GM19351 (cell line): ENCODE results near the gene BOK.

ENCODE experiments used
- ATAC-seq: cut with Tn5 transposase; IDR thresholded peaks from one replicate; pipeline ENCODE4 v1.9.1; 2021; ENCODE audit warnings: mild to moderate bottlenecking, moderate library complexity; ENCODE audit not compliant: unreplicated experiment

The BOK gene

DNA sequence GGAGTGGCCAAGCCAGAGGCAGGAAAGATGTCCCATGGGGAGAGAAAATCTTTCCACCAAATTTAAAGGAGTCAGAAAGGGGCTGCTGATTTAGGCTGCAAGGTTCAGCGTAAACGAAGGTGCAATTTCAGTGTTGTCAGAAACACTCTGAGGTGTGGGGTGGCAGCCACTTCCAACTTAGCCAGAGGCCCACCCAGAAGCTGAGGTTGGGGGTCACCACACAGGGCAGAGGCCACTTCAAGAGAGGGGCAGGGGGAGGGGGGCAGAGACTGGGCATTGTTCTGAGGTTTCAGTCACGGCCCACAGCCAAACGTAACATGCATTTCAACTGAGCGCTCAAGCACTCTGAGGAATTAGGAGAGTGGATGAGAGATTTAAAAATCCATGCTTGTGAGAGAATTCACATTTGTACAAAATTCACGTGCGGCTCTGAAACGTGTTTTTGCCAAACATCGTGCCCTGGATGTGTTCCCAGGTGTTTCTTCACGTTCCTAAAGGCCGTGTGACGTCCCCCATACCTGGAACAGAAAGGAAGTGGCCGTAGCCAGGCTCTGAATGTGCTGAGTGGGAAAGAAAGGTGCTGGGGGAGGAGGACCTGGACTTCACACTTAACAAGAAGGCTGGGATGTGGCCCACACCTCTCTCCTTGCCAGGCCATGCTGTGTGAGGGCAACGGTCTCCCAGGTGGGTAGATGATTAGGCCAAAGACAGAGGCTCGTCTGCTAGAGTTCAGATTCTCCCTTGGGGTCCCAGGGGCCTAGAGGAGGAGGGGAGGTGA lies 19.5 kb upstream of the BOK start:
- ATAC-seq = no peak

DNA sequence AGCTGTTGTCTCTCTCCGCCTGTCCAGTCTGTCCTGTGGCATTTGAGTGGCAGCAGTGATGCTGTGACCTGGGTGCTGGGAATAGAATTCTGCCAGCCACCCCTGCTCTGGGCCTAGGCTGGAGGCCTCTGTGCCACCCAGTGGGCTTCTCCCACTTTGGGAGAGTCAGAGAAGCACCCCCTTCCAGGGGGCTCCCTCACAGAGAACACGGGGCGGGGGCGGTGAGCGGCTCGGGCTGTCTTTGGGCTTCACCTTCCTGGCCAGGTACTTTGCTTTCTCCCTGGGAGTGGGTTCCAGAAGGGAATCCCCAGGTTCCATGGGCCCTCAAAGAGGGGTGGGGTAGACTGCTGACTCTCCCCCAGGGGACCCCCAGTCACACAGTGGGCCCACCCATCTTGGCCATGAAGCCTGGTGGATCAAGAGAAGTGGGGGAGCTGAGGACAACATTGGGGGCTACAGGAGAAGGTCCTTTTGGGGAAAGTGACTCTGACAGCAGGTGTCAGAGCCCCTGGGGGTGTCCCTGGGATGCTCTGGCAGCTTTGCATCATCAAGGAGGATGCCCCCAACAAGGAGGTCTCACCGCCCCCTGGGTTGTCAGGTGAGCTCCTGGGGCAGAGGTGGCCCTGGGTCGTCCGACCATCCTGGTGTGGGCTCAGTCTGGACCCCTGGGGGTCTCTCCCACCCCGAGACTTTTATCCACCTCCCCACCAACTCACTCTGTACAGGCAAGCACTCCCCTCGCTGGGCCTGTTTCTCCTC lies 18.8 kb upstream of the BOK start:
- ATAC-seq = no peak

DNA sequence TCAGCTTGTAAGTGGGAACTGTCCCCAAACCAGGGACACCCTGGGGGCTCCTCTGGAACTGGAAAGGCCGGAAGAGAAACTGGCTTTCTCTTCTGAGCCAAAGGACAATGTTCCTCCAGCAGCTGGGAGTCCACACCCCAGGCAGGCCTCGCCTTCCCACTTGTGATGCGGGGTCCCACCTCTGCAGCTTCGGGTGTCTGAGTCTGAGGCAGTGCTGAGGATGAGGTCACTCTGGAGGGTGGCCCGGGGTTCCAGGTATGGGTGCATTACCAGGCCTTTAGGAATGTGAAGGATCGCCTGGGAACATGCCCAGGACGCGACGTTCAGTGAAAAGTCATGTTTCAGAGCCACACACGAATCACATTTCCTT lies 18.2 kb upstream of the BOK start:
- ATAC-seq = no peak

DNA sequence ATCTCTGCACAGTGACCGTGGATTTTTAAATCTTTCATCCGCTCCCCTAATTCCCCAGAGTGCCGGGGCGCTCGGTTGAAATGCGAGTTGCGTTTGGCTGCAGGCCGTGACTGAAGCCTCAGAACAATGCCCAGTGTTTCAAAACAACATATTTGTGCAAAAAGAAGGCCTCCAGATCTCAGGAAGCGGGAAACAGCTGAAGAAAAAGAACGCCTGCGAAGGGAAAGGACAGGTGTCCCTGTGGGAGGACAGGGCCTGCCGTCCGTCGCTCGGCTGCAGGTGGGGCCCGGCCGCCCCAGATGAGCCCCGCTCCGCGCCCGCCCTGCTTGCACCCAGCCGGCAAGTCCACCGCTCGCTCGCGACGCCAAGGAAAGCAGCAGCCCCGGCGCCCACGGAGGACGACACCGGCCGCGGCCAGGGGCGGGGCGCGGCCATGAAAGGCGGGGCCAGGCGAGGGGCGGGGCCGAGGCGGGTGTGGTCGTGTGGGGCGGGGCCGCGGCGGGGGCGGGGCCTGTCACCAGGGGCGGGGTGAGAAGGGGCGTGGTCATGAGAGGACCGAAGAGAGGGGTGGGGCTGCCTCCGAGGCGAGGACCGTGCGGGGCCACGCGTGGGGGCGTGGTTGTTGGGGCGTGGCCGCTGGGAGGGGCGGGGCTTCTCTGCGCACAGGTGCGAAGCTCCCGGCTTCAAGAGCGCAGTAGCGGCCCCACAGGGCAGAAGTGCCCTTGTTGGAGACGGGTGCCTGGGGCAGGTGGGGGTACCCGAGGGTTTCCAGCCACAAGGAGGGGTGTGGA lies 17.6 kb upstream of the BOK start:
- ATAC-seq = no peak

DNA sequence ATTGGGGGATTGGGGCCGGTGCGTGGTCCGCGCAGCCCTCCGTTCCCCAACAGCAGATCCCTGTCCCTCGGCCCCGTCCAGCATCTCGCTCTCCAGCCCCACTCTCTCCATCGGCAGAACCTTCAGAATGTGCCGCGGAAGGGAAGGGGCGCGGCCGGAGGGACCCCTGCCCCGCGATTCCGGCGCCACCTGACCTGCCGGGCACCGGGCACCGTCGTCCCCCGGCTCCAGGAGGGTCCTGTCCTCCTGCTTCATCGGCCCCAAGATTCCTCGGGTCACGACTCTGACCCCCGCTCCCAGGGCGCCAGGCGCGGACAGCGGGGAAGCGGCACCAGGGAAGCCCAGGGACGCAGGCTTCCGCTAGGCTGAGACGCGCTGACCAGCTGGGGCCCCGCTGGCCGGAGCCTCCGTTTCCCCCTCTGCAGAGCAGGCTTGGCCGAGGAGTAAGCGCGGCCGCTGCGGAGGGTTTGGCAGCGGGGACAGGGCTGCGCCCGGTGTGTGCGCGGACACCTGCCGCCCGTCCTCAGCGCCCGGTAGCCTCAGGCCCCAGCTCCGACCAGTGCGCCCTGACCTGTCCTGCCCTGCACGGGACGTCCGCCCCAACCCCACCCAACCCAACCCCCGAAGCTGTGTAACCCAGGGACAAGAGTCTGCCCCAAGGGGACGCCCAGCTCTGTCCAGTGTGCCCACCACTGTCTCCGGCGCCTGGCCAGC lies 16.8 kb upstream of the BOK start:
- no peak for ATAC-seq

DNA sequence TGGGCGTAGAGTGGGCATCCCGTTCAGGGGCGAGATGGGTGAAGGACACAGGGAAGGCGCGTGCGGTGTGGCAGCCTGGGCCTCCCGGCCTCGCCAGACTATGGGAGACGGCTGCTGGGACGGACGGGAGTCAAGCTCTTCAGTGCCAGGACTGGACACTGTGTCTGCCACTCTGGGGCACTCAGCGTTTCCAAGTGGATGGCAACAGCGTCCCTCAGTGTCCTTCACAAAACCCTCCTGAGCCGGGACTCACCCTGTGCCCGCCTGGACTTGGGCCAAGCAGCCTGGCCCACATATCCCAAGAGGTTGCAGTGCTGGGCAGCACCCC lies 16.3 kb upstream of the BOK start:
- no peak for ATAC-seq

DNA sequence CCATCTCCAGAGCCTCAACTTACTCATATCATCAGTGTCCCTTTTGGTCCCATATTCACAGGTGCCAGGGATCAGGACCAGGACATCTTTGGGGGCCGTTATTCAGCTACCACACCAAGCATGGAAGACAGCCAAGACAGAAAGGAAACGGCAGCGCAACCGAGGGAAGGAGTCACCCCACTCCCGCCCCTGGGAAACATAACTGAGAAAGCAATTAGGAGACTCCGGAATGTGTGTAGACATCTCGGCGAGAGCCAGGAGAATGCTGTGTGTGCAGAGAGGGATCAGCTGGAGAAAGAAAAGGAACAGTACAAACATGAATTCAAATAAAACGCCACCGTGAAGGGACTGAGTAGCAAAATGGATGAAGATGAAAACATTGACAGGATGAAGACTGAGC lies 13.4 kb upstream of the BOK start:
- no peak for ATAC-seq

DNA sequence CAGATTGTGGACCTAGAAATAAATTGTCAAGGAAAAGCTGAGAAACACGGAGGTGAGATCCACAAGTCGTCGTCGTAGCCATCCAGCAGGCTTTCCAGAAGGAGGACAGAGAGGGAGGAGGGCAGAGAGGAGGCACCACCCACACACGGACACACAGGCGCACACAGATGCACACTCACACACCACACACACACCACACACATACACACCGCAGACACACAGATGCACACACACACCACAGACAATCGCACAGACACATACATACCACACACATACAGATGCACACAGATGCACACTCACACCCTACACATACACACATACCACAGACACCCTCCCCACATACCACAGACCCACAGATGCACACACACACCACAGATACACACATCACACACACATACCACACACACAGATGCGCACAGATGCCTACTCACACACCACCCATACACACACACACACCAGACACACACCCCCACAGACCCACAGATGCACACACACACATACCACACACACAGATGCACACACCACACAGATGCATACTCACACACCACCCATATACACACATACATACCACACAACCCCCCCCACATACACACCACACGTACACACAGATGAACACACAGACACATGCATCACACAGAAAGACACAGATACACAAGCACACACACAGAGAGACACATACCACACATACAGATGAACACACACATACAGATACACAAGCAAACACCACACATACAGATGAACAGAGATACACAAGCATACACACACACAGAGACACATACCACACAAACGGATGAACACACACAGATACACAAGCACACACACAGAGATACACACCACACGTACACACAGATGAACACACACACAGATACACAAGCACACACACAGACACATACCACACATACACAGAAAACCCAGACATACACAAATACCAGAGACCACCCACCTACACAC lies 12.7 kb upstream of the BOK start:
- no peak for ATAC-seq

DNA sequence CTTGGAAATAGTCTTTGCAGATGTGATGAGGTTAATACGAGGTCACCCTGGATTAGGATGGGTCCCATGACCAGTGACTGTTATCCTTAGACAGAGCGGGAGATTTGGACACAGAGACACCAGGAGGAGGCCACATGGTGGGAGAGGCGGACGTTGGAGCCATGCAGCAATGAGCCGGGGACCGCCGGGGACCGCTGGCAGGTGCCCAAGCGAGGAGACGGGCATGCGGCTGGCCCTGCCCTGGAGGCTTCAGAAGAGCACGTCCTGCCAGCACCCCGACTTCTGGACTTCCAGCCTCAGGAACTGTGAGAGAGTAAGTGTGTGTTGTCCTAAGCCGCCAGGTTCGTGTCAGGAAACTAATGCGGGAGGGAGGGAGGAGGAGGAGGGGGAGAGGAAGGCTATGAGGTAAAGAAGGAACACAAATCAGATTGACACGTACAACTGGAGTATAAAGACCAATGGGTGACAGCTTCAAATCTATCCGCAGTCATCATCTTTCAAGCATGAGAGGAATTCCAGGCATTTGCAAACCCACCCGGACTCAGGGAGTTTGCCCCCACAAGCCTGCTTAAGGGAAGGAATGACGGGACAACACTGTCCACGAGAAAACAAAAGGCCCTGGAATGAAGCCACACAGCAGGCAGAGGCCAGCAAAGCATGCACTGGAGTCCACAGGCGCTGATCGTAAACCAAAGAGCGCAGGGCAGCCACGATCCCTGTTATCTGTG lies 11.6 kb upstream of the BOK start:
- no peak for ATAC-seq

DNA sequence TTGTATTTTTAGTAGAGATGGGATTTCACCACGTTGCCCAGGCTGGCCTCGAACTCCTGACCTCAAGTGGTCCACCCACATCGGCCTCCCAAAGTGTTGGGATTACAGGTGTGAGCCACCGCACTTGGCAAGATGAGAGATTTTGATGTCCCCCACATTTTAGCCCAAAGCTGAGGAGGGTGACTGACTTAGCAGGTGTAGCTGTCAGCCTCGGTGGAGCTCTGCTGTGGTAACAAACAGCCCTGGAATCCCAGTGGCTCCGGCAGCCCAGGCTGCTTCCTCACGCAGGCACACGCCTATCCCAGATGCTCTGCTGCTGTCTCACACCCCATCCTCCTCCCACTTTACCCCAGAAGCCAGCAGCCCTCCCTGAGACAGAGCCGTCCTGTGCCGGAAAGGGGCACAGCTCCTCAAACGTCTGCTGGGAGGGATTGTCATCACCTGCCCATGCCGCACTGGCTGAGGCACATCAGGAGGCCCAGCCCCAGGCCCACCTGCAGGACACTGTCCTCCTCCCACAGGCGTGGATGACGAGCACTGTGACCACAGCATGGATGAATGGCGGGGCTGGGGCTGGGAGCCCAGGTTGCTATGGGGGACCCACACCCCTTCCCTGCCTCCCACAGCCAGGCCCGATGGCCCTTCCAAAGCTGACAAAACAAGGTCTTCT lies 10.6 kb upstream of the BOK start:
- no peak for ATAC-seq

DNA sequence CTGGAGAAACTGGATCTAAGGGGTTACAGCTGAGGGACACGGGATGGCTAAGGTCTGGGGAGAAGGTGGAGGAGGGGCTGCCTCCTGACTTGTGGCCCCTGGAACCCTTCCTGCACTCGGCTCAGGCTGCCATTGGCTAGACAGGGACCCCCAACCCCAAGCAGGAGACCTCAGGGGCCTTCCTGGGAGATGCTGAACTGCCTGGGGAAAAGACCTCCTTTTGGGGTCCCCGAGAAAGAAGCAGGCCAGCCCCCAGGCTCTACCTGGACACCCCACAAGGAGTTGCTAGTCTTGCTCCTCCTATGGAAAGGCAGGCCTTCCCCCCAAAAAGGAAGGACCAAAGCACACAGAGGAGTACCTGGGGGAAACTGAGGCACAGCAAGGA lies 10.1 kb upstream of the BOK start:
- no peak for ATAC-seq

DNA sequence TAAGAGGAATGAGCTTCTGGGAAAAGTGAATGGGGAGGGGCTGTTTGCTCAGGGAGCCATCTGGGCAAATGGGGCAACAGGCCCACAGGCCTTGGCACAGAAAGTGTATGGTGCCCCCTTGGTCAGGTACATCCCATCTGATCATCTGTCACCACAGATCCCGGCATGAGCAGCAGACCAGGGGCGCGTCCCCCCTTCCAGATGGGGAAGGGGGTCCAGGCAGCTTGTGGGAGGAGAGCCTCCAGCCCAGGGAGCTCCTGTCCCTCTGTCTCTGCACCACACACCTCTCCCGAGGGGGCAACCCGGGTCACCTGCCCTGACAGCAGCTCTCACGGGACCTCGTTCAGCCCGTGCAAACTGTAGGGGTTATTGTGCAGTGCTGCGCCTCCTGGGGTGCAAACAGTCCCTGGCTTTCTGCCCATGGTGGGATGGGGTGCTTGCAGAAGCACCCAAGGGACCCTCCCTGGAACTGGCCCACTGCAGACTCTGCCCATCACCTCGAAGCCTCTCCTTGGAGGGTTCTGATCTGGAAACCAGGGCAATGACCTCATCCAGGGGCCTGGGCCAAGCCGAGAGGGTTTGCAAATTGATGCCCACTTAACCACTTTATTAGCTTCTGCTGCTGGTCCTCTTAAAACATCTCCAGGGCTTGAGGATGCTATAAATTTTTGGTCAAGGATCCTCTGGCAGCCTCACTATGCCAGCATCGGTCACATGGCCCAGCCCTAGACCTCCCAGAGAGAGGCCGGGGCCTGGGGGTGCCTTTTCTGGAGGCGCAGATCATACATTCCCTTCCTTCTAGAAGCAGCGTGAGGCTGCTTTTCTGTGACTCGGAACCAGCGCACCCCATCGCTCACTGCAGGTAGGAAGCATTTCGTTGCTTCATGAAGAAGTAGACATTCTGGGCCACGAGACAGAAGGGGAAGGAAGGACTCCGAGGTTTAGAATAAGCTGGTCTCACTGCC lies 7.6 kb upstream of the BOK start:
- no peak for ATAC-seq

DNA sequence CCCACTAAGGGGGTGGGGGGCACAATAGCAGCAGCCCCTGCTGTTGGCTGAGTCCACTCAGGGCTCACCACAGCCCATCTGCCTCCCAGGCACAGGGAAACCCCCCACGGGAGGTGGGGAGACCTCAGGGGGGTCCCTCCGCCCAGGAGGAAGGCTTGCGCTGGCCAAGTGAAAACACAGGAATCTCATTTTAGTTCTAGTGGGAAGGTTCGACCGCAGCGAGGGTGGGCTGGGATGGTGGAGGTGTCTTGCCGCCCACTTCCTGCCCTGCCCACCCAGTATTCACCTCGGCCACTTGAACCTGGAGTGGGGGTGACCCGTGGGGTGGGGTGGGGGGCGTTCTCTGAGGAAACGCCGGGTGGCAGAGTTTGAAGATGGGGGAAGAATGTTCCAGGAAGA lies 6.9 kb upstream of the BOK start:
- ATAC-seq = no peak

DNA sequence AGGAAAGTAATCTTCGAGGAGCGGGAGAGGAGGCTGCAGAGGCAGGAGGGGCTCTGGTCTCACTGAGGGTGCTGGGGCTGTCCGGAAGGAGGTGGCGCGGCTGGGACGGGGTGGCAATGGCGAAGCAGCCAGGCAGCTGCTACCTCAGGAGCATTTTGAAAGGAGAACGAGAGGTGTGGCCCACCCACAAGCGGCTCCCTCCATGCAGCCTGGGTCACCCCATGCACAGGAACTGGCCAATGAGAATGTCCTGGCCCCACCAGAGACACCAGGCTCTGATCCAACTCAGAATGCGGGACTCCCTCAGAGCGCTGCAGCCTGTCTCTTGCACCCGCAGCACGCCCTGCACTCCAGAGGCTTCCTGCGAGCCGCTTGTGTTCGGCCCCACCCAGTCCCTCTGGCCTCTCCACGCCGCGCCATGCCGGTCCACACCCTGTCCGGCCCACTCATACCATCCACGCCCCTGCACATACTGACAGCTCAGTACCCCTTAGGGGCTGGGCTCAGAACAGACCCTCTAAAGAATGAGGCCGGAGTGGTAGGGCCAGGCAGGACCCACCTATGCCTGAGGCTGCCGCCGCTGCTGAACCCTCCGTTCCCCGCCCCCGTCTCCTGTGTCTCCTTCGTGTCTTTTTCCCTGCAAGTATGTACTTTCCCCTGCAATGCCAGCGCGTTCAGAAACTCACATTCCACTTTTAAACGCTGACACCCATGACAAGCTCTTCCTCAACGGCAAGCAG lies 6.4 kb upstream of the BOK start:
- ATAC-seq = no peak

DNA sequence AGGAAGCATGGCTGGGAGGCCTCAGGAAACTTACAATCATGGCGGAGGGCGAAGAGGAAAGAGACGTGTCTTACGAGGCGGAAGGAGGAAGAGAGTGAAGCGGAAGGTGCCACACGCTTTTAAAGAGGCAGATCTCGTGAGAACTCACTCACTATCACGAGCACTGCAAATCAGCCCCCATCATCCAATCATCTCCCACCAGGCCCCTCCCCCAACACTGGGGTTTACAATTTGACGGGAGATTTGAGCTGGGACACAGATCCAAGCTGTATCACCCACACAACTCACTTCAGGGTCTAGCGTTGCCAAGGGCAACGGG lies 5.1 kb upstream of the BOK start:
- no peak for ATAC-seq

DNA sequence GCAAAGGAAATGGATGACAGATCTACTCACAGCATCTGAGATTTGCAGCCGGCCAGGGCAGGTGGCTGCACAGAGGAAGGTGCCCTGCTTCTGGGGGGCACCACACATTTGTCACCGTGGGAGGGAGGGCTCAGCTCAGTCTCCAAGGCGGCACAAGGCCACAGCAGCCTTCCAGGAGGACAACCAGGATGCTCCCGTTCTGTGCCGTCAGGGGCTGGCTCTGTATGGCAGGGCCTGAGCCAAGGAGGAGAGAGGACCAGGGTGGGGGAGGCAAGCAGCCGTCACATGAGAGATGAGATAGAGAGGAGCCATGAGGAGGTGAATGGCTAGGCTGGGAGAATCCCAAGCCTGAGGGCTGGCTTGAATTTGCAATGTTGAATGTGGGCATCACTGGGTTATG lies 4.6 kb upstream of the BOK start:
- no peak for ATAC-seq

DNA sequence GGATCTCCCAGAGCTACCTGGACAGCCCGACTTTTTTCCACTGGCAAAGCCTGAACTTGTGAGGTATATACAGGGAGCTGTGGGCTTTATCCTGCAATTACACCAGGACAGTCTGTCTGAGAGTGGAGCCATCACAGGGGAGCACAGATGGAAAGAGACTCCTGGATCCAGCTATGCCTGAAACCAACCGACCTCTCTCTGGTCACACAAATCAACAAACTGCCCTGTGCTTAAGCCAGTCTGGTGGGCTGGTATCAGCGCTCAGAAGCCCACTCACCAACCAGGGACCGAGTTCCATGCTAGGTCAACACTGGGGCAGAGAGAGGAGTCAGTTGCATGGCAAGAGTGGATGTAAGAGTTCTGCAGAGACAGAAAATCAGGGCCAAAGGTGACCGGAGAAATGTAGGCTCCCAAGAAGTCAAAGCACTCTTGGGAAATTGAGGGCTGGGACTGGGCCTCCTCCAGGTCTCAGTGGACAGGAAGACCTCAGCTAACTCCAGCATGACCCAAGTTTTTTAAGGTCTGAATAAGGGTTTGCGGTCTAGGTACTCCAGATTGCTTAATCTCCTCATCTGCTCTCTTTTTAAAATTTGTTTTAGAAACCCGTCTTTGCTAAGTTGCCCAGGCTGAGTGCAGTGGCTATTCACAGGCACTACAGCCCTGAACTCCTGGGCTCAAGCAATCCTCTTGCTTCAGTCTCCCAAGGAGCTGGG lies 3.8 kb upstream of the BOK start:
- ATAC-seq = no peak
